Thoracic aorta (tissue), 2 donors: ENCODE results near the gene CHFR. TPM values are rescaled to one million over a fixed set of nuclear protein-coding genes. Genes with fewer than 3 reads are reported as not detected.

Source experiments
- ATAC-seq: fragments of 150-250 bp; one replicate; pipeline ENCODE4 v1.8.0; 2017; ENCODE audit warnings: low read depth; ENCODE audit not compliant: insufficient number of reproducible peaks, low FRiP score
- DNase-seq: peaks from one replicate; pipeline ENCODE4 v3.0.0-alpha.2; 2020; ENCODE audit warnings: low spot score
- H3K27ac ChIP-seq, 2 donors: fragments of 200-600 bp; sonication (generic); 1 replicate in 1 of 2; 2 replicates in 1 of 2; pipeline ENCODE4 v1.5.1; 2016; ENCODE audit warnings: mild to moderate bottlenecking in 2 of 2, moderate library complexity in 2 of 2
- H3K27me3 ChIP-seq: fragments of 200-600 bp; sonication (generic); replicated peaks from 2 replicates; pipeline ENCODE4 v1.6.0; 2016; ENCODE audit warnings: mild to moderate bottlenecking; ENCODE audit not compliant: insufficient read depth
- H3K36me3 ChIP-seq: fragments of 200-600 bp; sonication (generic); one replicate; pipeline ENCODE4 v1.5.1; 2016
- H3K4me1 ChIP-seq, 2 donors: fragments of 200-600 bp; sonication (generic); 1 replicate in 1 of 2; 2 replicates in 1 of 2; pipeline versions ENCODE4 v1.5.1 to v1.6.0; 2016; ENCODE audit warnings: low read depth in 2 of 2, mild to moderate bottlenecking in 1 of 2; ENCODE audit not compliant: control insufficient read depth in 1 of 2
- H3K4me3 ChIP-seq: fragments of 200-600 bp; sonication (generic); 2 replicates; pipeline ENCODE4 v1.5.1; 2016; ENCODE audit warnings: mild to moderate bottlenecking
- H3K9me3 ChIP-seq: fragments of 200-600 bp; sonication (generic); 2 replicates; pipeline ENCODE4 v1.5.1; 2016
- CTCF ChIP-seq: fragments of 200-600 bp; sonication (generic); IDR thresholded peaks from one replicate; pipeline ENCODE4 v1.5.1; 2019; ENCODE audit warnings: antibody characterized with exemption
- total RNA-seq, 2 donors: library from RNA; depleted of rRNA; stranded (reverse); fragments of >200 nt; gene quantifications; one replicate each; pipeline versions ENCODE4 v1.1.0 to v1.2.3, GENCODE V29; 2016

The CHFR gene
- total RNA-seq, 2 donors from 2014 or later = 72.3 to 75.6 TPM

- H3K4me3 ChIP-seq = no peak overlapping the region
- H3K27ac ChIP-seq = no peak overlapping the region
- ATAC-seq (no peak), DNase-seq (no peak)
- H3K9me3 ChIP-seq = no peaks in the 10 kb centered on the region
- no peaks in the 10 kb centered on the region for H3K27me3 ChIP-seq
- peaks cover 62% of the 10 kb centered on the region for H3K36me3 ChIP-seq
- TF ChIP-seq CTCF = no peak
- H3K4me1 ChIP-seq = no peaks in the 10 kb centered on the region
These were observed 13.2 kb downstream of the CHFR start for GRCh38 chr12:132874175-132874574.

GRCh38 chr12:132873724-132874123, 13.7 kb downstream of the CHFR start:
- H3K4me3 ChIP-seq = no peak overlapping the region
- no peaks in the 10 kb centered on the region for H3K9me3 ChIP-seq
- ATAC-seq = no peak
- H3K36me3 ChIP-seq = peaks cover 63% of the 10 kb centered on the region
- no peak for TF ChIP-seq CTCF
- no peak overlapping the region for H3K27ac ChIP-seq
- no peak for DNase-seq
- no peaks in the 10 kb centered on the region for H3K27me3 ChIP-seq
- no peaks in the 10 kb centered on the region for H3K4me1 ChIP-seq

GRCh38 chr12:132872975-132873421, 14.4 kb downstream of the CHFR start:
- no peak for TF ChIP-seq CTCF
- Histone ChIP-seq H3K27ac (no peak overlapping the region), H3K4me3 (no peak overlapping the region), H3K9me3 (no peaks in the 10 kb centered on the region), H3K27me3 (no peaks in the 10 kb centered on the region), H3K4me1 (no peaks in the 10 kb centered on the region), H3K36me3 (peaks cover 61% of the 10 kb centered on the region)
- DNase-seq = no peak
- ATAC-seq = no peak

- TF ChIP-seq CTCF = no peak
- Histone ChIP-seq H3K27me3 (no peaks in the 10 kb centered on the region), H3K9me3 (no peaks in the 10 kb centered on the region), H3K4me1 (no peaks in the 10 kb centered on the region), H3K36me3 (peaks cover 59% of the 10 kb centered on the region), H3K27ac (no peak overlapping the region), H3K4me3 (no peak overlapping the region)
- ATAC-seq (no peak), DNase-seq (no peak)
These were observed 15.1 kb downstream of the CHFR start for GRCh38 chr12:132872073-132872855.

GRCh38 chr12:132869551-132869950, 17.9 kb downstream of the CHFR start:
- Histone ChIP-seq H3K4me3 (no peak overlapping the region), H3K27me3 (no peaks in the 10 kb centered on the region), H3K36me3 (peaks cover 53% of the 10 kb centered on the region), H3K9me3 (no peaks in the 10 kb centered on the region), H3K4me1 (no peaks in the 10 kb centered on the region), H3K27ac (no peak overlapping the region)
- no peak for TF ChIP-seq CTCF
- DNase-seq = no peak
- ATAC-seq = no peak
